GM18498 (cell line): Measurements from ENCODE around the gene DISP3.

Experiments
- ATAC-seq: cut with Tn5 transposase; IDR thresholded peaks from one replicate; pipeline ENCODE4 v1.9.1; 2021; ENCODE audit warnings: mild to moderate bottlenecking, moderate library complexity; ENCODE audit not compliant: unreplicated experiment

The DISP3 gene

GRCh38 chr1:11540773-11541160 is 61.8 kb downstream of the DISP3 start:
- no peak for ATAC-seq

- no peak for ATAC-seq
These were observed 62.3 kb downstream of the DISP3 start for GRCh38 chr1:11541236-11541635.

GRCh38 chr1:11541956-11542355 is 63.0 kb downstream of the DISP3 start:
- no peak for ATAC-seq

- no peak for ATAC-seq
These were observed 64.4 kb downstream of the DISP3 start for GRCh38 chr1:11543392-11543791.

- no peak for ATAC-seq
These were observed 64.8 kb downstream of the DISP3 start for GRCh38 chr1:11543796-11544195.

GRCh38 chr1:11546456-11546855 is 67.5 kb downstream of the DISP3 start:
- ATAC-seq: no peak

- no peak for ATAC-seq
These were observed 71.8 kb downstream of the DISP3 start for GRCh38 chr1:11550664-11551283.

GRCh38 chr1:11558276-11558675 is 79.3 kb downstream of the DISP3 start:
- ATAC-seq: no peak

- no peak for ATAC-seq
These were observed 80.1 kb downstream of the DISP3 start for GRCh38 chr1:11558871-11559590.

- ATAC-seq: no peak
These were observed 80.6 kb downstream of the DISP3 start for GRCh38 chr1:11559591-11559970.

- no peak for ATAC-seq
These were observed 81.1 kb downstream of the DISP3 start for GRCh38 chr1:11560061-11560460.

- no peak for ATAC-seq
These were observed 82.8 kb downstream of the DISP3 start for GRCh38 chr1:11561740-11562139.

GRCh38 chr1:11562664-11563063 is 83.7 kb downstream of the DISP3 start:
- ATAC-seq: no peak

GRCh38 chr1:11563560-11564069 is 84.7 kb downstream of the DISP3 start:
- ATAC-seq: no peak

GRCh38 chr1:11564237-11564636 is 85.3 kb downstream of the DISP3 start:
- no peak for ATAC-seq

- no peak for ATAC-seq
These were observed 87.3 kb downstream of the DISP3 start for GRCh38 chr1:11566042-11566850.

GRCh38 chr1:11567244-11568065 is 88.5 kb downstream of the DISP3 start:
- no peak for ATAC-seq

- no peak for ATAC-seq
These were observed 89.7 kb downstream of the DISP3 start for GRCh38 chr1:11568687-11569086.

- ATAC-seq: no peak
These were observed 90.6 kb downstream of the DISP3 start for GRCh38 chr1:11569551-11569950.

GRCh38 chr1:11569954-11570353 is 91.0 kb downstream of the DISP3 start:
- no peak for ATAC-seq

GRCh38 chr1:11570821-11571380 is 91.9 kb downstream of the DISP3 start:
- ATAC-seq: no peak
